HepG2 (cell line): ENCODE results near the gene ACTL7B. TPM values are rescaled to one million over a fixed set of nuclear protein-coding genes. Genes with fewer than 3 reads are reported as not detected.

Experiments
- AFF4 ChIP-seq: sonication (generic); formaldehyde crosslinking; IDR thresholded peaks from 2 replicates; pipeline ENCODE4 v1.4.0; 2020; ENCODE audit warnings: missing genetic modification reagents
- CEBPG ChIP-seq: IDR thresholded peaks from 2 replicates; pipeline ENCODE4 v1.6.1; 2016
- EEA1 ChIP-seq: sonication (generic); formaldehyde crosslinking; IDR thresholded peaks from 2 replicates; pipeline ENCODE4 v1.5.1; 2020; ENCODE audit warnings: mild to moderate bottlenecking, missing genetic modification reagents, borderline replicate concordance
- ETV5 ChIP-seq: IDR thresholded peaks from 2 replicates; pipeline ENCODE4 v1.6.1; 2018; ENCODE audit warnings: missing biosample characterization, missing genetic modification reagents, inconsistent platforms, borderline replicate concordance
- FOXO1 ChIP-seq: sonication (generic); formaldehyde crosslinking; IDR thresholded peaks from 2 replicates; pipeline ENCODE4 v1.4.0; 2020; ENCODE audit warnings: missing genetic modification reagents
- MIER2 ChIP-seq: IDR thresholded peaks from 2 replicates; pipeline ENCODE4 v1.6.1; 2016; ENCODE audit warnings: missing biosample characterization, missing genetic modification reagents
- PRDM15 ChIP-seq: sonication (generic); formaldehyde crosslinking; IDR thresholded peaks from 2 replicates; pipeline ENCODE4 v1.4.0; 2020; ENCODE audit warnings: missing genetic modification reagents
- RBFOX2 ChIP-seq: fragments of 200-400 bp; formaldehyde crosslinking; IDR thresholded peaks from 2 replicates; pipeline ENCODE4 v1.6.1; 2017; ENCODE audit warnings: low read depth, mild to moderate bottlenecking, low read length
- SAFB2 ChIP-seq: sonication (generic); formaldehyde crosslinking; IDR thresholded peaks from 2 replicates; pipeline ENCODE4 v1.5.1; 2020; ENCODE audit warnings: missing genetic modification reagents, low read depth, mild to moderate bottlenecking, borderline replicate concordance
- SAP130 ChIP-seq: IDR thresholded peaks from 2 replicates; pipeline ENCODE4 v1.6.1; 2016; ENCODE audit warnings: low read depth
- SOX6 ChIP-seq, 2 experiments: fragments of 450-650 bp in 1 of 2; sonication (generic) in 1 of 2; formaldehyde crosslinking in 1 of 2; IDR thresholded peaks; 2 replicates each; pipeline versions ENCODE4 v1.4.0 to v1.6.1; 2017 to 2020; ENCODE audit warnings: antibody characterized with exemption in 1 of 2, mild to moderate bottlenecking in 1 of 2, missing genetic modification reagents in 1 of 2
- SRSF1 ChIP-seq: fragments of 200-400 bp; formaldehyde crosslinking; optimal IDR thresholded peaks from 2 replicates; pipeline ENCODE3; 2017; ENCODE audit warnings: mild to moderate bottlenecking, low read depth, low read length, moderate library complexity
- THAP9 ChIP-seq: sonication (generic); formaldehyde crosslinking; IDR thresholded peaks from 2 replicates; pipeline ENCODE4; 2020; ENCODE audit warnings: missing genetic modification reagents, mild to moderate bottlenecking, borderline replicate concordance
- ZC3H4 ChIP-seq: sonication (generic); formaldehyde crosslinking; IDR thresholded peaks from 2 replicates; pipeline ENCODE4 v1.4.0; 2020; ENCODE audit warnings: missing genetic modification reagents, borderline replicate concordance
- ZNF12 ChIP-seq: sonication (generic); formaldehyde crosslinking; IDR thresholded peaks from 2 replicates; pipeline ENCODE4 v1.5.0; 2020; ENCODE audit warnings: missing genetic modification reagents
- ZNF224 ChIP-seq: sonication (generic); formaldehyde crosslinking; IDR thresholded peaks from 2 replicates; pipeline ENCODE4 v1.5.0; 2020; ENCODE audit warnings: mild to moderate bottlenecking, missing genetic modification reagents
- ZNF362 ChIP-seq: sonication (generic); formaldehyde crosslinking; IDR thresholded peaks from 2 replicates; pipeline ENCODE4 v1.4.0; 2020; ENCODE audit warnings: missing genetic modification reagents, mild to moderate bottlenecking, borderline replicate concordance
- ZNF616 ChIP-seq: sonication (generic); formaldehyde crosslinking; IDR thresholded peaks from 2 replicates; pipeline ENCODE4 v1.5.0; 2020; ENCODE audit warnings: low read depth, mild to moderate bottlenecking, missing genetic modification reagents
- ZNF780A ChIP-seq: sonication (generic); formaldehyde crosslinking; IDR thresholded peaks from 2 replicates; pipeline ENCODE4 v1.8.0; 2022; ENCODE audit warnings: mild to moderate bottlenecking, missing genetic modification reagents, moderate library complexity
- ZNF839 ChIP-seq: sonication (generic); formaldehyde crosslinking; IDR thresholded peaks from 2 replicates; pipeline ENCODE4 v1.4.0; 2020; ENCODE audit warnings: missing genetic modification reagents, mild to moderate bottlenecking, borderline replicate concordance
- polyA plus RNA-seq, 8 experiments: library from polyadenylated mRNA; depleted of rRNA in 3 of 8; stranded (reverse) in 7 of 8; unstranded in 1 of 8; fragments of >200 nt; fragmentation: Illumina TruSeq in 4 of 8; extraction: Trizol in 4 of 8; gene quantifications; 2 replicates each; pipeline versions ENCODE4 v1.2.1 to v1.2.3, GENCODE V29; 2011 to 2016; ENCODE audit warnings: low read depth in 4 of 8, missing spikeins in 1 of 8, mixed read lengths in 1 of 8; ENCODE audit not compliant: insufficient read depth in 1 of 8
- total RNA-seq, 5 experiments: library from RNA; depleted of rRNA; stranded (reverse); fragments of >200 nt; fragmentation: Illumina TruSeq; extraction: Trizol; gene quantifications; 2 replicates each; pipeline ENCODE4 v1.2.3, GENCODE V29; 2016; ENCODE audit warnings: low read depth in 1 of 5

The ACTL7B gene
- total and polyA plus RNA-seq, 2 of the 13 experiments (the other 11 are each of a cell fraction or from before 2014, with no cell fraction given) = 0.07 to 0.11 TPM

- TF ChIP-seq AFF4 (CRISPR knock-in tag) (peak; percentile 80), ZNF616 (no peak), SRSF1 (no peak), MIER2 (CRISPR knock-in tag) (no peak), ZNF224 (CRISPR knock-in tag) (no peak), ZNF362 (CRISPR knock-in tag) (0 out of 2 replicates have a peak, but pooled peaks have one; percentile 27), ETV5 (CRISPR knock-in tag) (no peak), ZNF12 (CRISPR knock-in tag) (no peak), ZNF839 (CRISPR knock-in tag) (no peak), EEA1 (CRISPR knock-in tag) (no peak), PRDM15 (CRISPR knock-in tag) (no peak), CEBPG (CRISPR knock-in tag) (no peak), ZNF780A (CRISPR knock-in tag) (no peak), SOX6 (IDR thresholded peaks at IDR 0.05) (no peak), SOX6 (CRISPR knock-in tag; IDR thresholded peaks at IDR 0.05) (no peak), RBFOX2 (no peak; the same call in 1 of the 2 replicates), SAFB2 (CRISPR knock-in tag) (no peak), FOXO1 (CRISPR knock-in tag) (no peak), THAP9 (CRISPR knock-in tag) (no peak), SAP130 (CRISPR knock-in tag) (peak; percentile 52), ZC3H4 (CRISPR knock-in tag) (peak; percentile 83)
These were observed 28.9 kb upstream of the ACTL7B start (continued) for GRCh38 chr9:108884701-108885100.
